HepG2 (cell line): ENCODE measurements around the gene GCC1. TPM values are rescaled to one million over a fixed set of nuclear protein-coding genes. Genes with fewer than 3 reads are reported as not detected.

ENCODE experiments used
- AKNA ChIP-seq: sonication (generic); formaldehyde crosslinking; IDR thresholded peaks from 2 replicates; pipeline ENCODE4 v1.4.0; 2020; ENCODE audit warnings: missing genetic modification reagents, borderline replicate concordance
- CSRNP2 ChIP-seq: sonication (generic); formaldehyde crosslinking; conservative IDR thresholded peaks from 2 replicates; pipeline ENCODE4 v1.8.0; 2022; ENCODE audit warnings: low read depth, missing genetic modification reagents
- EHMT2 ChIP-seq: fragments of 200-600 bp; sonication (generic); IDR thresholded peaks from 2 replicates; pipeline ENCODE4 v1.7.0; 2017; ENCODE audit warnings: antibody characterized with exemption, low read depth, low read length, borderline replicate concordance
- GATAD2A ChIP-seq: IDR thresholded peaks from 2 replicates; pipeline ENCODE4 v1.6.1; 2016
- HMG20B ChIP-seq: conservative IDR thresholded peaks from 2 replicates; pipeline ENCODE4 v1.6.1; 2016; ENCODE audit warnings: missing genetic modification reagents, missing compliant biosample characterization
- MED8 ChIP-seq: sonication (generic); formaldehyde crosslinking; IDR thresholded peaks from 2 replicates; pipeline ENCODE4 v1.8.1; 2023; ENCODE audit warnings: mild to moderate bottlenecking, missing genetic modification reagents; ENCODE audit not compliant: insufficient replicate concordance
- NFATC3 ChIP-seq: sonication (generic); formaldehyde crosslinking; IDR thresholded peaks from 2 replicates; pipeline ENCODE4 v1.5.1; 2020; ENCODE audit warnings: mild to moderate bottlenecking, missing genetic modification reagents
- PCBP1 ChIP-seq: fragments of 200-400 bp; formaldehyde crosslinking; IDR thresholded peaks from 2 replicates; pipeline ENCODE4 v1.6.1; 2017; ENCODE audit warnings: mild to moderate bottlenecking, low read depth, low read length, borderline replicate concordance
- SALL1 ChIP-seq: sonication (generic); formaldehyde crosslinking; IDR thresholded peaks from 2 replicates; pipeline ENCODE4 v1.8.0; 2022; ENCODE audit warnings: mild to moderate bottlenecking, missing genetic modification reagents
- TBL1XR1 ChIP-seq: fragments of 150-350 bp; IDR thresholded peaks from 2 replicates; pipeline ENCODE4 v1.6.1; 2014; ENCODE audit warnings: borderline replicate concordance, low read length; ENCODE audit not compliant: partially characterized antibody
- U2AF1 ChIP-seq: fragments of 200-400 bp; formaldehyde crosslinking; optimal IDR thresholded peaks from 2 replicates; pipeline ENCODE3; 2017; ENCODE audit warnings: mild to moderate bottlenecking, low read depth, low read length
- WIZ ChIP-seq: sonication (generic); formaldehyde crosslinking; IDR thresholded peaks from 2 replicates; pipeline ENCODE4 v1.5.1; 2020; ENCODE audit warnings: mild to moderate bottlenecking, missing genetic modification reagents
- ZBTB3 ChIP-seq: sonication (generic); formaldehyde crosslinking; IDR thresholded peaks from 2 replicates; pipeline ENCODE4 v1.4.0; 2020; ENCODE audit warnings: low read depth, mild to moderate bottlenecking, moderate library complexity, missing genetic modification reagents, borderline replicate concordance
- ZNF335 ChIP-seq: sonication (generic); formaldehyde crosslinking; IDR thresholded peaks from 2 replicates; pipeline ENCODE4 v1.4.0; 2020; ENCODE audit warnings: missing genetic modification reagents
- ZNF574 ChIP-seq: sonication (generic); formaldehyde crosslinking; IDR thresholded peaks from 2 replicates; pipeline ENCODE4 v1.4.0; 2020; ENCODE audit warnings: missing genetic modification reagents
- ZNF652 ChIP-seq: IDR thresholded peaks from 2 replicates; pipeline ENCODE4 v1.6.1; 2016; ENCODE audit warnings: low read depth, borderline replicate concordance
- ZNF776 ChIP-seq: sonication (generic); formaldehyde crosslinking; IDR thresholded peaks from 2 replicates; pipeline ENCODE4 v1.4.0; 2020; ENCODE audit warnings: mild to moderate bottlenecking, missing genetic modification reagents
- polyA plus RNA-seq, 8 experiments: library from polyadenylated mRNA; depleted of rRNA in 3 of 8; stranded (reverse) in 7 of 8; unstranded in 1 of 8; fragments of >200 nt; fragmentation: Illumina TruSeq in 4 of 8; extraction: Trizol in 4 of 8; gene quantifications; 2 replicates each; pipeline versions ENCODE4 v1.2.1 to v1.2.3, GENCODE V29; 2011 to 2016; ENCODE audit warnings: low read depth in 4 of 8, missing spikeins in 1 of 8, mixed read lengths in 1 of 8; ENCODE audit not compliant: insufficient read depth in 1 of 8
- total RNA-seq, 5 experiments: library from RNA; depleted of rRNA; stranded (reverse); fragments of >200 nt; fragmentation: Illumina TruSeq; extraction: Trizol; gene quantifications; 2 replicates each; pipeline ENCODE4 v1.2.3, GENCODE V29; 2016; ENCODE audit warnings: low read depth in 1 of 5

GCC1 gene
- total and polyA plus RNA-seq, 2 of the 13 experiments (the other 11 are each of a cell fraction or from before 2014, with no cell fraction given): 2.5 to 15.3 TPM

- TF ChIP-seq ZNF574 (CRISPR knock-in tag): peak; percentile 74
- no peak for TF ChIP-seq ZNF776
- TF ChIP-seq U2AF1: no peak
- TF ChIP-seq ZNF335: no peak
- no peak for TF ChIP-seq HMG20B (CRISPR knock-in tag)
- TF ChIP-seq GATAD2A (CRISPR knock-in tag): peak; percentile 43; the same call in 1 of the 2 replicates
- TF ChIP-seq ZNF652 (CRISPR knock-in tag): no peak
- TF ChIP-seq PCBP1: no peak
- TF ChIP-seq ZBTB3 (CRISPR knock-in tag): no peak
- no peak for TF ChIP-seq AKNA (CRISPR knock-in tag)
- no peak for TF ChIP-seq CSRNP2
- no peak for TF ChIP-seq EHMT2
- no peak for TF ChIP-seq WIZ (CRISPR knock-in tag)
- TF ChIP-seq SALL1: peak; percentile 74
- TF ChIP-seq TBL1XR1: no peak
- no peak for TF ChIP-seq NFATC3 (CRISPR knock-in tag)
- no peak for TF ChIP-seq MED8 (CRISPR knock-in tag)
Observed at GRCh38 chr7:127582361-127582760, 3.0 kb downstream of the GCC1 start (continued).
